SW480 (cell line): ENCODE results near the gene NUP153.
"Not testable (repeated sequence)": the region's sequence is repeated elsewhere in the genome, so short reads cannot be mapped to it uniquely, and the experiment has no call there.

ENCODE experiments used
- DNase-seq: peaks from one replicate; pipeline ENCODE4 v3.0.0-alpha.2; 2016; ENCODE audit warnings: low spot score

Gene NUP153

GRCh38 chr6:17706580-17707370 is at the start of gene NUP153:
Gene NUP153, minus strand, starts transcription at chr6:17706925. Its CDS starts 538 bp downstream, at chr6:17706387.
- DNase-seq: peak; percentile 90

GRCh38 chr6:17754254-17754653 is 47.5 kb upstream of the NUP153 start:
- DNase-seq: no peak

- DNase-seq: not testable (repeated sequence)
Observed at GRCh38 chr6:17745324-17745723, 38.6 kb upstream of the NUP153 start.

- not testable (repeated sequence) for DNase-seq
Observed at GRCh38 chr6:17744757-17745308, 38.1 kb upstream of the NUP153 start.

GRCh38 chr6:17744019-17744756 is 37.5 kb upstream of the NUP153 start:
- no peak for DNase-seq

GRCh38 chr6:17741507-17741906 is 34.8 kb upstream of the NUP153 start:
- peak; percentile 52 for DNase-seq

GRCh38 chr6:17740559-17741220 is 34.0 kb upstream of the NUP153 start:
- no peak for DNase-seq

- DNase-seq: no peak
Observed at GRCh38 chr6:17737704-17738252, 31.1 kb upstream of the NUP153 start.

- DNase-seq: not testable (repeated sequence)
Observed at GRCh38 chr6:17735311-17735710, 28.6 kb upstream of the NUP153 start.

- DNase-seq: no peak
Observed at GRCh38 chr6:17730078-17730704, 23.5 kb upstream of the NUP153 start.

- no peak for DNase-seq
Observed at GRCh38 chr6:17729223-17730077, 22.7 kb upstream of the NUP153 start.

GRCh38 chr6:17728551-17729222 is 22.0 kb upstream of the NUP153 start:
- DNase-seq: no peak

GRCh38 chr6:17725083-17725482 is 18.4 kb upstream of the NUP153 start:
- DNase-seq: peak; percentile 7

- no peak for DNase-seq
Observed at GRCh38 chr6:17724341-17724740, 17.6 kb upstream of the NUP153 start.

- no peak for DNase-seq
Observed at GRCh38 chr6:17721671-17722070, 14.9 kb upstream of the NUP153 start.

GRCh38 chr6:17719323-17720041 is 12.8 kb upstream of the NUP153 start:
- DNase-seq: no peak

GRCh38 chr6:17716221-17716620 is 9.5 kb upstream of the NUP153 start:
- DNase-seq: no peak

- peak; percentile 66 for DNase-seq
Observed at GRCh38 chr6:17714879-17715851, 8.4 kb upstream of the NUP153 start.
